HL-60 (cell line): ENCODE measurements around the gene PRKAR2B.

Experiments
- DNase-seq, 2 experiments: peaks; one replicate each; pipeline ENCODE4 v3.0.0-alpha.2; 2010 to 2020; ENCODE audit warnings: low read depth in 1 of 2, low spot score in 1 of 2
- H3K27ac ChIP-seq: fragments of 250-450 bp; sonication (Bioruptor Pico); replicated peaks from 2 replicates; pipeline ENCODE4 v1.5.1; 2020; ENCODE audit warnings: mild to moderate bottlenecking, moderate library complexity
- H3K27me3 ChIP-seq: fragments of 250-450 bp; sonication (Bioruptor Pico); 2 replicates; pipeline ENCODE4 v1.5.1; 2021; ENCODE audit warnings: mild to moderate bottlenecking, moderate library complexity; ENCODE audit not compliant: insufficient read depth, poor library complexity, severe bottlenecking
- H3K4me3 ChIP-seq: replicated peaks from 2 replicates; pipeline ENCODE4 v1.5.1; 2011; ENCODE audit warnings: mild to moderate bottlenecking, control low read depth, low read length; ENCODE audit not compliant: insufficient read depth
- CTCF ChIP-seq: IDR thresholded peaks from one replicate; pipeline ENCODE4 v1.5.1; 2011; ENCODE audit warnings: low read length, control low read depth, inconsistent platforms; ENCODE audit not compliant: insufficient read depth
- GABPA ChIP-seq: IDR thresholded peaks from 2 replicates; pipeline ENCODE4 v1.6.1; 2012; ENCODE audit warnings: low read depth
- POLR2AphosphoS5 ChIP-seq: IDR thresholded peaks from 2 replicates; pipeline ENCODE4 v1.6.1; 2012; ENCODE audit warnings: low read depth
- SPI1 ChIP-seq: IDR thresholded peaks from 2 replicates; pipeline ENCODE4 v1.6.1; 2012; ENCODE audit warnings: low read depth, mild to moderate bottlenecking, borderline replicate concordance
- TF ChIP-seq, protein P1 (sequence below): IDR thresholded peaks from 2 replicates; pipeline ENCODE4 v1.6.1; 2012; ENCODE audit warnings: low read depth; ENCODE audit not compliant: insufficient replicate concordance

The PRKAR2B gene

DNA sequence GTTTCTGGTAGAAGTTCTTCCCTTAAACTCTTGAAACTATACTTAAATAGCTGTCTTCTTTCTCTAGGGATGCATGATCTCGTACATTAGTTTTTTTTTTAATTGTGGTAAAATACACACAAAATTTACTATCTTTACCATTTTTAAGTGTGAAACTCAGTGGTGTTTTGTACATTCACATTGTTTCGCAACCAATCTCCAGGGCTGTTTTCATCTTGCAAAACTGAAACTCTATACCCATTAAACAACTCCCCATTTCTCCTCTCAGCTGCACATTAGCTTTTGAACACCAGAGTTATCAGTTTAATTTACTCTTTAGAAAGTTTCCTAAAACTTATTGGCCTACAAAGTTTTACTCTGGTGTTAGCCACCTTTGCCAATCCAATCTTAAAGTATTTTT, 45.5 kb upstream of the PRKAR2B start:
- H3K4me3 ChIP-seq = no peak overlapping the region
- no peak for DNase-seq

GRCh38 chr7:107001490-107001889, 43.0 kb upstream of the PRKAR2B start:
- H3K4me3 ChIP-seq = no peak overlapping the region
- no peak overlapping the region for H3K27ac ChIP-seq
- no peak for DNase-seq
- no peaks in the 10 kb centered on the region for H3K27me3 ChIP-seq
- TF ChIP-seq SPI1 (no peak), GABPA (no peak), CTCF (no peak), POLR2AphosphoS5 (no peak)
- TF ChIP-seq, protein P1, sequence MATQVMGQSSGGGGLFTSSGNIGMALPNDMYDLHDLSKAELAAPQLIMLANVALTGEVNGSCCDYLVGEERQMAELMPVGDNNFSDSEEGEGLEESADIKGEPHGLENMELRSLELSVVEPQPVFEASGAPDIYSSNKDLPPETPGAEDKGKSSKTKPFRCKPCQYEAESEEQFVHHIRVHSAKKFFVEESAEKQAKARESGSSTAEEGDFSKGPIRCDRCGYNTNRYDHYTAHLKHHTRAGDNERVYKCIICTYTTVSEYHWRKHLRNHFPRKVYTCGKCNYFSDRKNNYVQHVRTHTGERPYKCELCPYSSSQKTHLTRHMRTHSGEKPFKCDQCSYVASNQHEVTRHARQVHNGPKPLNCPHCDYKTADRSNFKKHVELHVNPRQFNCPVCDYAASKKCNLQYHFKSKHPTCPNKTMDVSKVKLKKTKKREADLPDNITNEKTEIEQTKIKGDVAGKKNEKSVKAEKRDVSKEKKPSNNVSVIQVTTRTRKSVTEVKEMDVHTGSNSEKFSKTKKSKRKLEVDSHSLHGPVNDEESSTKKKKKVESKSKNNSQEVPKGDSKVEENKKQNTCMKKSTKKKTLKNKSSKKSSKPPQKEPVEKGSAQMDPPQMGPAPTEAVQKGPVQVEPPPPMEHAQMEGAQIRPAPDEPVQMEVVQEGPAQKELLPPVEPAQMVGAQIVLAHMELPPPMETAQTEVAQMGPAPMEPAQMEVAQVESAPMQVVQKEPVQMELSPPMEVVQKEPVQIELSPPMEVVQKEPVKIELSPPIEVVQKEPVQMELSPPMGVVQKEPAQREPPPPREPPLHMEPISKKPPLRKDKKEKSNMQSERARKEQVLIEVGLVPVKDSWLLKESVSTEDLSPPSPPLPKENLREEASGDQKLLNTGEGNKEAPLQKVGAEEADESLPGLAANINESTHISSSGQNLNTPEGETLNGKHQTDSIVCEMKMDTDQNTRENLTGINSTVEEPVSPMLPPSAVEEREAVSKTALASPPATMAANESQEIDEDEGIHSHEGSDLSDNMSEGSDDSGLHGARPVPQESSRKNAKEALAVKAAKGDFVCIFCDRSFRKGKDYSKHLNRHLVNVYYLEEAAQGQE = no peak

More for the DNA sequence above, 45.5 kb upstream of the PRKAR2B start:
- Histone ChIP-seq H3K27me3 (no peaks in the 10 kb centered on the region), H3K27ac (no peak overlapping the region)
- TF ChIP-seq POLR2AphosphoS5 (no peak), SPI1 (no peak), CTCF (no peak), GABPA (no peak)
- TF ChIP-seq, protein P1 = no peak

DNA sequence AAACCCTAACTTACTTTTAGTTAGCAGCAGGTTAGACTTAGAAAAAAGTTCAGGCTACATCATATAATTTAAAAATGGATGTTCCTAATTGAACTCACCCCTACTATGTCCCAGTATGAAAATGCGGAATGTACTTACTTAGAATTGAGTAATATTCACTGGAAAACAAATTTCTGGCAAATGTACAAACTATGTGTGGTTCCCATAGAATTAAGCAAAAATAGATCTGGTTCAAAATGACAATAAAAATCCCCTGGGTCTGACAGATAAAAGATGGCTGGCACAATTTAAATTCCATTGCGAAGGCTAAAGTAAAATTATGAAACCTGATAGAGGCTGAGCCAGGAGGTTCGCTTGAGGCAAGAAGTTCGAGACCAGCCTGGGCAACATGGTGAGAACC, 42.4 kb upstream of the PRKAR2B start:
- no peaks in the 10 kb centered on the region for H3K27me3 ChIP-seq
- no peak overlapping the region for H3K27ac ChIP-seq
- H3K4me3 ChIP-seq = no peak overlapping the region
- TF ChIP-seq, protein P1 = no peak
- TF ChIP-seq POLR2AphosphoS5 = no peak
- TF ChIP-seq SPI1 = no peak
- no peak for TF ChIP-seq CTCF
- TF ChIP-seq GABPA = no peak
- DNase-seq = no peak
